Ishikawa (cell line): Measurements from ENCODE around the gene TFAM.

ENCODE experiments used
- CEBPB ChIP-seq: IDR thresholded peaks from 2 replicates; pipeline ENCODE4 v1.6.1; 2012
- CREB1 ChIP-seq: IDR thresholded peaks from 2 replicates; pipeline ENCODE4 v1.6.1; 2012; ENCODE audit warnings: low read depth
- EGR1 ChIP-seq: IDR thresholded peaks from 2 replicates; pipeline ENCODE4 v1.6.1; 2012
- EP300 ChIP-seq: IDR thresholded peaks from 2 replicates; pipeline ENCODE4 v1.6.1; 2012; ENCODE audit warnings: borderline replicate concordance
- FOXM1 ChIP-seq: IDR thresholded peaks from 2 replicates; pipeline ENCODE4 v1.6.1; 2012; ENCODE audit warnings: low read depth, borderline replicate concordance
- MAX ChIP-seq: IDR thresholded peaks from 2 replicates; pipeline ENCODE4 v1.6.1; 2012
- NFIC ChIP-seq: IDR thresholded peaks from 2 replicates; pipeline ENCODE4 v1.6.1; 2012
- RAD21 ChIP-seq: IDR thresholded peaks from 2 replicates; pipeline ENCODE4 v1.6.1; 2012; ENCODE audit warnings: low read depth
- REST ChIP-seq: IDR thresholded peaks from 2 replicates; pipeline ENCODE4 v1.6.1; 2012; ENCODE audit warnings: low read depth, mild to moderate bottlenecking
- TAF1 ChIP-seq: IDR thresholded peaks from 2 replicates; pipeline ENCODE4 v1.6.1; 2012; ENCODE audit warnings: low read depth, mild to moderate bottlenecking
- TCF12 ChIP-seq: IDR thresholded peaks from 2 replicates; pipeline ENCODE4 v1.6.1; 2012; ENCODE audit warnings: low read depth
- TEAD4 ChIP-seq: IDR thresholded peaks from 2 replicates; pipeline ENCODE4 v1.6.1; 2012
- YY1 ChIP-seq: IDR thresholded peaks from 2 replicates; pipeline ENCODE4 v1.6.1; 2012; ENCODE audit warnings: low read depth
- ZBTB7A ChIP-seq: IDR thresholded peaks from 2 replicates; pipeline ENCODE4 v1.6.1; 2012; ENCODE audit warnings: low read depth
- TF ChIP-seq, protein P1 (sequence below): IDR thresholded peaks from 2 replicates; pipeline ENCODE4 v1.6.1; 2012

TFAM gene

GRCh38 chr10:58384999-58385783 lies at the start of gene TFAM:
Gene TFAM, plus strand, starts transcription at chr10:58385410. Its CDS starts 138 bp downstream, at chr10:58385548.
- TF ChIP-seq FOXM1: no peak
- 0 out of 2 replicates have a peak, but pooled peaks have one; percentile 15 for TF ChIP-seq CREB1
- TF ChIP-seq TAF1: peak; percentile 86
- no peak; the same call in 1 of the 2 replicates for TF ChIP-seq ZBTB7A
- peak; percentile 63 for TF ChIP-seq EGR1
- no peak for TF ChIP-seq REST
- no peak for TF ChIP-seq RAD21
- TF ChIP-seq CEBPB: no peak
- TF ChIP-seq YY1: peak; percentile 80
- TF ChIP-seq TCF12: peak; percentile 57
- TF ChIP-seq MAX: peak; percentile 91
- TF ChIP-seq EP300: no peak
- TF ChIP-seq, protein P1, sequence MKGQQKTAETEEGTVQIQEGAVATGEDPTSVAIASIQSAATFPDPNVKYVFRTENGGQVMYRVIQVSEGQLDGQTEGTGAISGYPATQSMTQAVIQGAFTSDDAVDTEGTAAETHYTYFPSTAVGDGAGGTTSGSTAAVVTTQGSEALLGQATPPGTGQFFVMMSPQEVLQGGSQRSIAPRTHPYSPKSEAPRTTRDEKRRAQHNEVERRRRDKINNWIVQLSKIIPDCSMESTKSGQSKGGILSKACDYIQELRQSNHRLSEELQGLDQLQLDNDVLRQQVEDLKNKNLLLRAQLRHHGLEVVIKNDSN: no peak
- no peak for TF ChIP-seq TEAD4
- TF ChIP-seq NFIC: no peak

DNA sequence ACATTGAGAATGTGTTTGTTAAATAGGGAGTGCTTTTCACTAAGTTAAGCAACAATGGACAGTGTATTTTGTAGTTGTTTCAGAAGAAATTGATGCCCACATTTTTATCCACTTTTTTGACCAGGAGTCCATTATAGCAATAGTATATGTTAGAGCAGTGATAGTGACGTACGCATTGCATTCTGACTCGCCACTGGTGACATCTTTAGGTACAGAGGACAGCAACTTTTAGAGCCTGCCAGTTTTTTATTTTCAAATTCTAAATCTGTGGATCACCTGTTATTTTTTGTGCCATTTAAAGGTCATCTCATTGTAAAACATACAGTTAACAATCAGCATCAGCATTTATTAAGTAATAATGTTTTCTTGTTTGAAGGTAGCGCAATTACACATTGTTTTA lies 49.0 kb upstream of the TFAM start:
- TF ChIP-seq REST (peak; percentile 42; the same call in 1 of the 2 replicates), CEBPB (no peak)

GRCh38 chr10:58341422-58341821 lies 43.8 kb upstream of the TFAM start:
- TF ChIP-seq FOXM1 (no peak), REST (no peak), TAF1 (no peak), TCF12 (no peak), EP300 (no peak), NFIC (no peak), YY1 (no peak)
- TF ChIP-seq, protein P1: no peak

DNA sequence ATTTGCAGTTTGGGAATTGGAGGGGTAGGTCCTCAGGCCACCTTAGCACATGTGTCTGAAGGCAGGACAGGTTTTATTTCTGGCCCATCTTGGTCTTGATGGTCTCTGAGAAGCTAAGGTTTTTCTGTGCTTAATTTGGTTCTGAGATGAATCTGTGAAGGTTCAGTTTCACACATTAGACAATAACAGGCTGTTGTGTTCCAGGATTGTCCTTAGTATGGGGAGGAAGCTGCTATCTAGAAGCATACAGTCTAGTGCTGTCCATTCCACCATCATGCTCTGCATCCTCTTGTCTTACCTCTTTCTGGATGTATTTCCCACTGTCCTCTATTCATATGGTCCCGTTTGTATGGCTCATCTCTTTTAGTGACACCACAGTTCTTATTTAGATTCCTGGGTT lies 43.3 kb upstream of the TFAM start:
- TF ChIP-seq TEAD4 (no peak), CEBPB (no peak), CREB1 (no peak), ZBTB7A (no peak), REST (no peak), EGR1 (no peak), EP300 (no peak), RAD21 (no peak), NFIC (no peak), TCF12 (no peak)
- TF ChIP-seq, protein P1: no peak
